SK-N-SH treated with all-trans-retinoic acid at 6 μM for 48 hours (cell line): ENCODE measurements around the gene SGCA.

ENCODE experiments used
- BACH2 ChIP-seq: fragments of 250-450 bp; sonication (Bioruptor Pico); IDR thresholded peaks from 2 replicates; pipeline ENCODE4 v1.9.0; 2021; ENCODE audit warnings: mild to moderate bottlenecking, borderline replicate concordance
- OSR1 ChIP-seq: fragments of 250-450 bp; sonication (Bioruptor Pico); IDR thresholded peaks from 2 replicates; pipeline ENCODE4 v1.8.0; 2022; ENCODE audit warnings: moderate library complexity, mild to moderate bottlenecking, inconsistent platforms
- RARB ChIP-seq: fragments of 250-450 bp; sonication (Bioruptor Pico); IDR thresholded peaks from 2 replicates; pipeline ENCODE4 v1.8.0; 2021; ENCODE audit warnings: mild to moderate bottlenecking, moderate library complexity
- ZC3H10 ChIP-seq: fragments of 250-450 bp; sonication (Bioruptor Pico); IDR thresholded peaks from 2 replicates; pipeline ENCODE4 v1.5.1; 2021; ENCODE audit warnings: mild to moderate bottlenecking, moderate library complexity

GRCh38 chr17:50150354-50151040, 15.3 kb upstream of the SGCA start, which contains the start of gene PPP1R9B:
- TF ChIP-seq RARB (CRISPR knock-in tag), result no peak
- no peak for TF ChIP-seq BACH2 (CRISPR knock-in tag)
- TF ChIP-seq ZC3H10, result no peak
- TF ChIP-seq OSR1 (CRISPR knock-in tag), result no peak
